Measurements from ENCODE around the gene PPARD. TPM values are rescaled to one million over a fixed set of nuclear protein-coding genes. Genes with fewer than 3 reads are reported as not detected.

The PPARD gene
- total and polyA plus RNA-seq, 2 experiments from 2014 or later, result 15.9 to 21.7 TPM

DNA sequence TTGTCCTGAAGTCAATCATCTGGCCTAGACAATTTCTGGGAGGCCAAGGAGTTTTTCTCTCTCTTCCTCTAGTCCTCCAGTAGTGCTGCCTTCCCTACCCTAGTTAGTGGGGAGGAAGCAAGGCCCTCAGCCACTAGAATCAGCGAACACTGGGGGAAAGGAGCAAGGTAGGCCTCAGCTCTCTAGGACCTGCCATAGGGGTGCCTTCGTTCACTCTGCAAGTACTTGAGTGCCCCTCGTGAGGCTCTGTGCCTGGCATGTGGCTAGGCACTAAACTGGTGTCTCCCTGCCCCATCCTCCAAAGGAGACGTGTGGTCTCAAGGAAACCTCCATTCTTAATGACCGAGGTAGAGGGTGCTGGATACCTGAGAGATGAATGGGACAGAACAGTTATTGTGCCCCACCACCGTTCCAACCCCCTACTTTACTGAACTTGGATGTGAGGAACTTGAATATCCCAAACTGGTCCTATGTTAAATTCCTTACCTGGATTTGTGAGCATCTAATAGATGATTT, 43.7 kb upstream of the PPARD start:
- in situ Hi-C loops (cut with MboI), result no loop called here
- H3K4me1 ChIP-seq (ENCODE audit: insufficient read depth), result no peaks in the 10 kb centered on the region; the same call in 1 of the 2 replicates

GRCh38 chr6:35299674-35300073, 42.7 kb upstream of the PPARD start:
- no peak for TF ChIP-seq EZH2 (IDR thresholded peaks at IDR 0.05; ENCODE audit: insufficient read depth, poor library complexity, severe bottlenecking)
- no peak for TF ChIP-seq EZH2phosphoT487 (IDR thresholded peaks at IDR 0.05; ENCODE audit: insufficient read depth, low read depth)
- no peak overlapping the region for H3K27ac ChIP-seq
- H3K9ac ChIP-seq, result no peak overlapping the region
- H3K4me1 ChIP-seq (ENCODE audit: insufficient read depth), result no peaks in the 10 kb centered on the region; the same call in 1 of the 2 replicates
- H2AFZ ChIP-seq, result no peak overlapping the region
- no peaks in the 10 kb centered on the region for H3K27me3 ChIP-seq (replicated peaks; ENCODE audit: insufficient read depth)
- no peaks in the 10 kb centered on the region for H3K9me2 ChIP-seq (ENCODE audit: insufficient read depth)
- no peak for DNase-seq
- no peaks in the 10 kb centered on the region for H3K9me3 ChIP-seq (ENCODE audit: low read depth)
- no peaks in the 10 kb centered on the region for H3K79me2 ChIP-seq (ENCODE audit: insufficient read depth)
- in situ Hi-C loops (cut with MboI), result loop anchor here (25.0 kb wide), 1 partner anchor 438 kb away; the partner anchor contains the start of gene ARMC12
- H3K36me3 ChIP-seq (ENCODE audit: low read depth), result 0 out of 2 replicates have a peak, but pooled peaks cover 3% of the 10 kb centered on the region
- no peak overlapping the region for H3K4me3 ChIP-seq
- no peaks in the 10 kb centered on the region for H4K20me1 ChIP-seq (ENCODE audit: insufficient read depth)
- H3K4me2 ChIP-seq (ENCODE audit: unreplicated experiment), result no peak overlapping the region
- WGBS, 2 experiments (ENCODE audit: low coverage in 1 of 2, low lambda C conversion rate in 2 of 2, missing lambda C conversion rate in 2 of 2), result 94 to 98% methylated on average over 4 of the region's 4 CpGs
- H3F3A ChIP-seq (ENCODE audit: insufficient read depth), result 0 out of 2 replicates have a peak, but pooled peaks cover 3% of the 10 kb centered on the region

More for the DNA sequence above, 43.7 kb upstream of the PPARD start:
- no peak for DNase-seq
- TF ChIP-seq EZH2phosphoT487 (IDR thresholded peaks at IDR 0.05; ENCODE audit: insufficient read depth, low read depth), result no peak
- no peak for TF ChIP-seq EZH2 (IDR thresholded peaks at IDR 0.05; ENCODE audit: insufficient read depth, poor library complexity, severe bottlenecking)
- Histone ChIP-seq H4K20me1 (ENCODE audit: insufficient read depth) (no peaks in the 10 kb centered on the region), H2AFZ (no peak overlapping the region), H3K9ac (no peak overlapping the region), H3K4me2 (ENCODE audit: unreplicated experiment) (no peak overlapping the region), H3K27me3 (replicated peaks; ENCODE audit: insufficient read depth) (no peaks in the 10 kb centered on the region), H3F3A (ENCODE audit: insufficient read depth) (0 out of 2 replicates have a peak, but pooled peaks cover 3% of the 10 kb centered on the region), H3K79me2 (ENCODE audit: insufficient read depth) (no peaks in the 10 kb centered on the region), H3K4me3 (no peak overlapping the region), H3K9me2 (ENCODE audit: insufficient read depth) (no peaks in the 10 kb centered on the region), H3K36me3 (ENCODE audit: low read depth) (0 out of 2 replicates have a peak, but pooled peaks cover 4% of the 10 kb centered on the region), H3K27ac (no peak overlapping the region), H3K9me3 (ENCODE audit: low read depth) (no peaks in the 10 kb centered on the region)
- 95 to 97% methylated on average over 5 to 6 of the region's 6 CpGs for WGBS, 2 experiments (ENCODE audit: low coverage in 1 of 2, low lambda C conversion rate in 2 of 2, missing lambda C conversion rate in 2 of 2)

- TF ChIP-seq EZH2phosphoT487 (IDR thresholded peaks at IDR 0.05; ENCODE audit: insufficient read depth, low read depth) (no peak), EZH2 (IDR thresholded peaks at IDR 0.05; ENCODE audit: insufficient read depth, poor library complexity, severe bottlenecking) (no peak)
- Histone ChIP-seq H3K4me3 (no peak overlapping the region), H3K4me2 (ENCODE audit: unreplicated experiment) (no peak overlapping the region), H3K4me1 (ENCODE audit: insufficient read depth) (no peaks in the 10 kb centered on the region; the same call in 1 of the 2 replicates), H3K36me3 (ENCODE audit: low read depth) (no peaks in the 10 kb centered on the region), H4K20me1 (ENCODE audit: insufficient read depth) (no peaks in the 10 kb centered on the region), H3F3A (ENCODE audit: insufficient read depth) (0 out of 2 replicates have a peak, but pooled peaks cover 3% of the 10 kb centered on the region), H3K79me2 (ENCODE audit: insufficient read depth) (no peaks in the 10 kb centered on the region), H3K9ac (no peak overlapping the region), H2AFZ (no peak overlapping the region), H3K9me2 (ENCODE audit: insufficient read depth) (no peaks in the 10 kb centered on the region), H3K9me3 (ENCODE audit: low read depth) (no peaks in the 10 kb centered on the region), H3K27ac (no peak overlapping the region), H3K27me3 (replicated peaks; ENCODE audit: insufficient read depth) (no peaks in the 10 kb centered on the region)
- no peak for DNase-seq
- in situ Hi-C loops (cut with MboI), result loop anchor here (25.0 kb wide), 1 partner anchor 436 kb away; the partner anchor contains the start of gene ARMC12
These were observed 41.5 kb upstream of the PPARD start for GRCh38 chr6:35300848-35301247.

DNA sequence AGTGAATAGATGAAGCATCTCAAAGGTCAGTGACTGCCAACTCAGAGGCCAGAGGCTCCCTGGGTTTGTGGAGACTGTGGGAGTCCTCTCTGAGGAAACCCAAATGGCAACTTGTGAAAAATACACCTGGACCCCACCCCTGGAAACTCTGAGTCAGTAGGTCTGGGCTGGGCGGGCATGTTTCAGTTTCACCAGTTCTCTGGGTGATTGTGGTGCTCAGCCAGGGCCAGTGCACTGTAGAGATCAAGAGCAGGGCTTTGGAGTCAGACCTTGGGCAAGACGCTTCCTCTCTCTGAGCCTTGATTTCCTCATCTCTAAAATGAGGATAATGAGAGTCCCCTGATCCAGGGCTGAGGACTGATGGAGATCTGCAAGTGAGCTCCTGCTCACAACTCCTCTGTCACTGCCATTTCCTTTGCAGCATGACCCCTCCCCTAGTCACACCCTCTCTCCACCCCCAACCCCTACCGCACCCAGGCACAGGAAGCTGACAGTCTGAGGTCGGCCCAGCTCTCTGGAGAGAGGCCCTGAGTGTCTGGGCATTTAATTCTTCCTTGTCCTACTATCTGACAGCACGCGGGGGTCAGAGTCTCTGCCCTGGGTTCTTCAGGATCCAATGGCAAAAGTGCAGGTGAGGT, 39.6 kb upstream of the PPARD start:
- no peaks in the 10 kb centered on the region for H3K79me2 ChIP-seq (ENCODE audit: insufficient read depth)

More for the DNA sequence above, 39.6 kb upstream of the PPARD start:
- peak; percentile 8 for DNase-seq
- H3K9me2 ChIP-seq (ENCODE audit: insufficient read depth), result no peaks in the 10 kb centered on the region
- in situ Hi-C loops (cut with MboI), result loop anchor here (25.0 kb wide), 1 partner anchor 435 kb away; the partner anchor contains the start of gene ARMC12
- H3K36me3 ChIP-seq (ENCODE audit: low read depth), result no peaks in the 10 kb centered on the region
- H4K20me1 ChIP-seq (ENCODE audit: insufficient read depth), result no peaks in the 10 kb centered on the region
- no peak overlapping the region for H2AFZ ChIP-seq
- no peak overlapping the region for H3K4me3 ChIP-seq
- no peak overlapping the region for H3K27ac ChIP-seq
- H3K9me3 ChIP-seq (ENCODE audit: low read depth), result no peaks in the 10 kb centered on the region
- H3K27me3 ChIP-seq (replicated peaks; ENCODE audit: insufficient read depth), result no peaks in the 10 kb centered on the region
- no peaks in the 10 kb centered on the region for H3F3A ChIP-seq (ENCODE audit: insufficient read depth)
- no peak overlapping the region for H3K4me2 ChIP-seq (ENCODE audit: unreplicated experiment)
- 0 out of 2 replicates have a peak overlapping the region, but pooled peaks have one; percentile 3 for H3K9ac ChIP-seq
- WGBS, 2 experiments (ENCODE audit: low coverage in 1 of 2, low lambda C conversion rate in 2 of 2, missing lambda C conversion rate in 2 of 2), result 88 to 91% methylated on average over 6 of the region's 6 CpGs
- no peak for TF ChIP-seq EZH2 (IDR thresholded peaks at IDR 0.05; ENCODE audit: insufficient read depth, poor library complexity, severe bottlenecking)
- TF ChIP-seq EZH2phosphoT487 (IDR thresholded peaks at IDR 0.05; ENCODE audit: insufficient read depth, low read depth), result no peak
- no peaks in the 10 kb centered on the region for H3K4me1 ChIP-seq (ENCODE audit: insufficient read depth)
